MM.1S (cell line): Measurements from ENCODE around the gene SLC25A29.

Source experiments
- CTCF ChIP-seq: fragments of 300-600 bp; sonication (generic); IDR thresholded peaks from 2 replicates; pipeline ENCODE4 v1.5.1; 2016; ENCODE audit warnings: antibody characterized with exemption, low read length, mixed read lengths
- EZH2 ChIP-seq: fragments of 300-600 bp; sonication (generic); optimal IDR thresholded peaks from 2 replicates; pipeline ENCODE3; 2017; ENCODE audit warnings: low read depth, mild to moderate bottlenecking, antibody characterized with exemption, low read length, mixed read lengths

GRCh38 chr14:100292776-100293461 is 13.3 kb downstream of the SLC25A29 start:
- TF ChIP-seq CTCF (no peak), EZH2 (no peak)
